Measurements from ENCODE around the gene ATP6V1G3.

ATP6V1G3 gene

GRCh38 chr1:198520524-198521254 is 19.8 kb downstream of the ATP6V1G3 start:
- no peak overlapping the region for H3K4me3 ChIP-seq (ENCODE audit: low read depth, low read length)
- no peak for TF ChIP-seq CTCF (IDR thresholded peaks at IDR 0.05; ENCODE audit: low read depth, low read length)

GRCh38 chr1:198519639-198520501 is 20.6 kb downstream of the ATP6V1G3 start:
- TF ChIP-seq CTCF (IDR thresholded peaks at IDR 0.05; ENCODE audit: low read depth, low read length), result no peak
- H3K4me3 ChIP-seq (ENCODE audit: low read depth, low read length), result no peak overlapping the region

GRCh38 chr1:198517623-198518199 is 22.8 kb downstream of the ATP6V1G3 start:
- no peak for TF ChIP-seq CTCF (IDR thresholded peaks at IDR 0.05; ENCODE audit: low read depth, low read length)
- H3K4me3 ChIP-seq (ENCODE audit: low read depth, low read length), result no peak overlapping the region

- H3K4me3 ChIP-seq (ENCODE audit: low read depth, low read length), result no peak overlapping the region
- TF ChIP-seq CTCF (IDR thresholded peaks at IDR 0.05; ENCODE audit: low read depth, low read length), result no peak
Measured at GRCh38 chr1:198500096-198500495, 40.4 kb downstream of the ATP6V1G3 start.

GRCh38 chr1:198499588-198499987 is 40.9 kb downstream of the ATP6V1G3 start:
- no peak overlapping the region for H3K4me3 ChIP-seq (ENCODE audit: low read depth, low read length)
- TF ChIP-seq CTCF (IDR thresholded peaks at IDR 0.05; ENCODE audit: low read depth, low read length), result no peak

GRCh38 chr1:198498881-198499280 is 41.6 kb downstream of the ATP6V1G3 start:
- H3K4me3 ChIP-seq (ENCODE audit: low read depth, low read length), result no peak overlapping the region
- no peak for TF ChIP-seq CTCF (IDR thresholded peaks at IDR 0.05; ENCODE audit: low read depth, low read length)

GRCh38 chr1:198498103-198498385 is 42.4 kb downstream of the ATP6V1G3 start:
- no peak for TF ChIP-seq CTCF (IDR thresholded peaks at IDR 0.05; ENCODE audit: low read depth, low read length)
- H3K4me3 ChIP-seq (ENCODE audit: low read depth, low read length), result no peak overlapping the region
